Skeletal muscle satellite cell (primary cell): Measurements from ENCODE around the gene PNKD.
"Not testable (repeated sequence)": the region's sequence is repeated elsewhere in the genome, so short reads cannot be mapped to it uniquely, and the experiment has no call there.

Source experiments
- H3K27me3 ChIP-seq: 2 replicates; pipeline ENCODE4 v1.7.0; 2013; ENCODE audit warnings: low read length; ENCODE audit not compliant: control insufficient read depth, insufficient read depth
- H3K36me3 ChIP-seq: 2 replicates; pipeline ENCODE4 v1.7.0; 2013; ENCODE audit warnings: mild to moderate bottlenecking, control low read depth, low read length; ENCODE audit not compliant: insufficient read depth
- H3K4me1 ChIP-seq: 2 replicates; pipeline ENCODE4 v1.7.0; 2013; ENCODE audit warnings: low read length; ENCODE audit not compliant: control insufficient read depth, insufficient read depth
- H3K4me2 ChIP-seq: 2 replicates; pipeline ENCODE4 v1.7.0; 2013; ENCODE audit warnings: mild to moderate bottlenecking, low read length
- H3K4me3 ChIP-seq: 2 replicates; pipeline ENCODE4 v1.7.0; 2013; ENCODE audit warnings: low read length
- H3K9ac ChIP-seq: 2 replicates; pipeline ENCODE4 v1.7.0; 2013; ENCODE audit warnings: mild to moderate bottlenecking, low read depth, low read length, moderate library complexity
- H3K9me3 ChIP-seq: replicated peaks from 2 replicates; pipeline ENCODE4 v1.7.0; 2013; ENCODE audit warnings: mild to moderate bottlenecking, control low read depth, low read length

Gene PNKD

GRCh38 chr2:218313356-218313755 is 43.0 kb downstream of the PNKD start:
- Histone ChIP-seq H3K9me3 (no peaks in the 10 kb centered on the region), H3K27me3 (peaks cover 5% of the 10 kb centered on the region), H3K4me3 (no peak overlapping the region), H3K36me3 (no peaks in the 10 kb centered on the region), H3K4me2 (no peak overlapping the region), H3K9ac (no peak overlapping the region), H3K4me1 (no peaks in the 10 kb centered on the region)

- H3K4me3 ChIP-seq, H3K36me3 ChIP-seq, H3K9ac ChIP-seq, H3K27me3 ChIP-seq, H3K4me1 ChIP-seq, H3K4me2 ChIP-seq, H3K9me3 ChIP-seq: not testable (repeated sequence)
Observed at GRCh38 chr2:218314764-218315163, 44.4 kb downstream of the PNKD start.

- no peaks in the 10 kb centered on the region for H3K4me1 ChIP-seq
- no peaks in the 10 kb centered on the region for H3K36me3 ChIP-seq
- H3K9ac ChIP-seq = no peak overlapping the region
- peaks cover 7% of the 10 kb centered on the region for H3K27me3 ChIP-seq
- no peaks in the 10 kb centered on the region for H3K9me3 ChIP-seq
- H3K4me3 ChIP-seq = no peak overlapping the region
- H3K4me2 ChIP-seq = no peak overlapping the region
Observed at GRCh38 chr2:218315397-218315796, 45.1 kb downstream of the PNKD start.

- H3K4me3 ChIP-seq = no peak overlapping the region
- H3K9me3 ChIP-seq = no peaks in the 10 kb centered on the region
Observed at GRCh38 chr2:218317303-218317630, 46.9 kb downstream of the PNKD start.

GRCh38 chr2:218317835-218318234 is 47.5 kb downstream of the PNKD start:
- H3K4me1 ChIP-seq = peaks cover 6% of the 10 kb centered on the region
- H3K4me2 ChIP-seq = no peak overlapping the region
- H3K4me3 ChIP-seq = no peak overlapping the region
- H3K27me3 ChIP-seq = peaks cover 7% of the 10 kb centered on the region
- no peaks in the 10 kb centered on the region for H3K9me3 ChIP-seq
- no peak overlapping the region for H3K9ac ChIP-seq
- no peaks in the 10 kb centered on the region for H3K36me3 ChIP-seq

More at GRCh38 chr2:218317303-218317630, 46.9 kb downstream of the PNKD start:
- H3K36me3 ChIP-seq = no peaks in the 10 kb centered on the region
- H3K4me2 ChIP-seq = no peak overlapping the region
- peaks cover 7% of the 10 kb centered on the region for H3K27me3 ChIP-seq
- H3K4me1 ChIP-seq = peaks cover under 1% of the 10 kb centered on the region
- H3K9ac ChIP-seq = no peak overlapping the region

GRCh38 chr2:218318241-218318640 is 47.9 kb downstream of the PNKD start:
- no peak overlapping the region for H3K4me3 ChIP-seq
- H3K9ac ChIP-seq = no peak overlapping the region
- H3K9me3 ChIP-seq = no peaks in the 10 kb centered on the region
- H3K27me3 ChIP-seq = peaks cover 7% of the 10 kb centered on the region
- H3K4me2 ChIP-seq = no peak overlapping the region
- H3K4me1 ChIP-seq = peaks cover 7% of the 10 kb centered on the region
- no peaks in the 10 kb centered on the region for H3K36me3 ChIP-seq

- no peaks in the 10 kb centered on the region for H3K36me3 ChIP-seq
- H3K9me3 ChIP-seq = no peaks in the 10 kb centered on the region
- no peak overlapping the region for H3K4me3 ChIP-seq
- no peak overlapping the region for H3K4me2 ChIP-seq
- no peak overlapping the region for H3K9ac ChIP-seq
- H3K4me1 ChIP-seq = peaks cover 16% of the 10 kb centered on the region
- H3K27me3 ChIP-seq = peaks cover 7% of the 10 kb centered on the region
Observed at GRCh38 chr2:218319813-218320365, 49.6 kb downstream of the PNKD start.

- Histone ChIP-seq H3K4me3 (no peak overlapping the region), H3K4me1 (peaks cover 16% of the 10 kb centered on the region), H3K9me3 (no peaks in the 10 kb centered on the region), H3K36me3 (no peaks in the 10 kb centered on the region), H3K9ac (no peak overlapping the region), H3K4me2 (no peak overlapping the region), H3K27me3 (peaks cover 8% of the 10 kb centered on the region)
Observed at GRCh38 chr2:218320704-218321336, 50.5 kb downstream of the PNKD start.

- Histone ChIP-seq H3K4me3 (peak overlapping the region; percentile 90), H3K4me1 (peaks cover 16% of the 10 kb centered on the region), H3K9ac (peak overlapping the region; percentile 59), H3K9me3 (no peaks in the 10 kb centered on the region), H3K4me2 (peak overlapping the region; percentile 97), H3K27me3 (peaks cover 6% of the 10 kb centered on the region), H3K36me3 (no peaks in the 10 kb centered on the region)
Observed at GRCh38 chr2:218322768-218323525, 52.6 kb downstream of the PNKD start.

- Histone ChIP-seq H3K4me2 (peak overlapping the region; percentile 97), H3K4me1 (peaks cover 16% of the 10 kb centered on the region), H3K4me3 (peak overlapping the region; percentile 90), H3K9ac (peak overlapping the region; percentile 59), H3K27me3 (peaks cover 3% of the 10 kb centered on the region), H3K36me3 (no peaks in the 10 kb centered on the region), H3K9me3 (no peaks in the 10 kb centered on the region)
Observed at GRCh38 chr2:218323526-218324472, 53.5 kb downstream of the PNKD start.

GRCh38 chr2:218325566-218326160 is 55.3 kb downstream of the PNKD start:
- H3K4me1 ChIP-seq = peaks cover 16% of the 10 kb centered on the region
- no peaks in the 10 kb centered on the region for H3K36me3 ChIP-seq
- no peaks in the 10 kb centered on the region for H3K9me3 ChIP-seq
- no peak overlapping the region for H3K4me3 ChIP-seq
- H3K27me3 ChIP-seq = peaks cover 3% of the 10 kb centered on the region
- no peak overlapping the region for H3K4me2 ChIP-seq
- no peak overlapping the region for H3K9ac ChIP-seq
